Panc1 (cell line): ENCODE measurements around the gene MAS1L. TPM values are rescaled to one million over a fixed set of nuclear protein-coding genes. Genes with fewer than 3 reads are reported as not detected.

Source experiments
- ATAC-seq: fragments of 200-7000 bp; cut with Tn5 transposase; 2 replicates; pipeline ENCODE4 v1.9.1; 2020; ENCODE audit warnings: mild to moderate bottlenecking, moderate library complexity
- BruUV-seq: library from RNA; stranded (reverse); fragments of 400-500 nt; replicated peaks from 2 replicates; lab custom pipeline; 2021; lab: Mats Ljungman, UMichigan
- CTCF ChIA-PET: fragments of 300-600 bp; sonication (Branson Sonifier 250); formaldehyde crosslinking; loops from one replicate; lab custom pipeline; 2022; ENCODE audit warnings: antibody characterized with exemption; lab: Charles Lee
- POLR2A ChIA-PET: fragments of 300-600 bp; sonication (Branson Sonifier 250); formaldehyde crosslinking; loops from one replicate; lab custom pipeline; 2022; ENCODE audit warnings: antibody characterized with exemption; lab: Charles Lee
- DNase-seq: peaks from one replicate; pipeline ENCODE4 v3.0.0-alpha.2; 2010; ENCODE audit warnings: low read depth, low spot score
- H3K27ac ChIP-seq: 2 replicates; pipeline ENCODE4 v1.5.1; 2011; ENCODE audit warnings: mild to moderate bottlenecking, low read length, inconsistent platforms
- H3K27me3 ChIP-seq: fragments of 200-500 bp; sonication (Bioruptor generic); 2 replicates; pipeline ENCODE4 v1.6.0; 2014; ENCODE audit warnings: low read length, inconsistent platforms; ENCODE audit not compliant: control insufficient read depth, insufficient read depth
- H3K36me3 ChIP-seq: fragments of 200-500 bp; sonication (Bioruptor generic); 2 replicates; pipeline ENCODE4 v1.5.1; 2014; ENCODE audit warnings: inconsistent platforms, mild to moderate bottlenecking, low read length, moderate library complexity; ENCODE audit not compliant: control insufficient read depth, insufficient read depth
- H3K4me1 ChIP-seq: 2 replicates; pipeline ENCODE4 v1.5.1; 2011; ENCODE audit warnings: inconsistent platforms, mild to moderate bottlenecking, low read length, moderate library complexity; ENCODE audit not compliant: control insufficient read depth, insufficient read depth
- H3K4me3 ChIP-seq, 2 experiments: 2 replicates each; pipeline ENCODE4 v1.5.1; 2011 to 2012; ENCODE audit warnings: low read depth in 2 of 2, low read length in 2 of 2, mild to moderate bottlenecking in 2 of 2, inconsistent platforms in 1 of 2, moderate library complexity in 1 of 2
- H3K9me3 ChIP-seq: fragments of 200-500 bp; sonication (Bioruptor generic); 2 replicates; pipeline ENCODE4 v1.5.1; 2014; ENCODE audit warnings: low read depth, mild to moderate bottlenecking, inconsistent platforms, low read length, moderate library complexity; ENCODE audit not compliant: control insufficient read depth, insufficient read depth
- POLR2AphosphoS5 ChIP-seq: IDR thresholded peaks from 2 replicates; pipeline ENCODE4 v1.6.1; 2012; ENCODE audit warnings: mild to moderate bottlenecking, low read depth, low read length, moderate library complexity
- SIN3A ChIP-seq: IDR thresholded peaks from 2 replicates; pipeline ENCODE4 v1.6.1; 2012; ENCODE audit warnings: low read depth, mild to moderate bottlenecking, low read length, moderate library complexity, borderline replicate concordance; ENCODE audit not compliant: insufficient read depth
- TCF7L2 ChIP-seq: IDR thresholded peaks from 2 replicates; pipeline ENCODE4 v1.6.1; 2011; ENCODE audit warnings: mild to moderate bottlenecking, low read depth, low read length, inconsistent platforms
- in situ Hi-C: cut with HindIII; loops from 2 replicates; pipeline ENCODE4 v1.10.0; 2016; ENCODE audit warnings: low sequenced_read_pairs, low pct_unique_long_range_greater_than_20kb
- intact Hi-C: fragments of 100-400 bp; cut with micrococcal nuclease; formaldehyde crosslinking; loops from one replicate; pipeline ENCODE4 v1.10.0; 2022; ENCODE audit not compliant: unreplicated experiment
- total RNA-seq: library from RNA; stranded (reverse); gene quantifications from one replicate; pipeline ENCODE4 v1.2.1, GENCODE V29; 2021; ENCODE audit not compliant: unreplicated experiment
- TF ChIP-seq, protein P1 (sequence below), 2 experiments: IDR thresholded peaks; 2 replicates each; pipeline ENCODE4 v1.6.1; 2011 to 2012; ENCODE audit warnings: low read depth in 2 of 2, control low read depth in 1 of 2, low read length in 1 of 2, mild to moderate bottlenecking in 1 of 2, moderate library complexity in 1 of 2; ENCODE audit not compliant: insufficient read depth in 1 of 2
- TF ChIP-seq, protein P2 (sequence below): fragments of 450-650 bp; IDR thresholded peaks from 2 replicates; pipeline ENCODE4 v1.5.1; 2017; ENCODE audit warnings: mild to moderate bottlenecking

MAS1L gene
- total RNA-seq, 1 experiment from 2014 or later = not detected

DNA sequence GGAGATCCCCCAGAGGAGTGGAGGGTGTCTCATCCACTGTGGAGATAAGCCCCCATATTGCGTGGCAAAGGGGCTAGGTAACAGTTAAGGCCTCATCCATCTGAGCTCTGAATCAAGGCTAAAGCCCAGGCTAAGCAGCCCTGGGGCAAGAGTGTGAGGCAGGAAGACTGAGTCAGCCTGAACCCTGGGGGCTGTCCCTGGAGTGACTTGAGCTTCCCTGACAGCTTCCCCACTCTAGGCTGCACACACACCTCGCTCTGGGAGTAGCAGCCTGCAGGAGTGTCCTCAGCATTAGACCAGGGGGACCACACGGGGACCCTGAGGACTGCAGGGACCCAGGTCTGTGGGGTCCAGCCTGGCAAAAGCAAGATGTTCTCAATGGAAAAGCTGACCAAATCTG is 43.9 kb upstream of the MAS1L start:
- in situ Hi-C loops (no loop called here), intact Hi-C loops (no loop called here)
- H3K9me3 ChIP-seq = no peaks in the 10 kb centered on the region
- no TSS peak for BruUV-seq
- ATAC-seq = no peak
- no peaks in the 10 kb centered on the region for H3K4me1 ChIP-seq
- no peak overlapping the region for H3K27ac ChIP-seq
- no peak overlapping the region for H3K4me3 ChIP-seq
- H3K27me3 ChIP-seq = no peaks in the 10 kb centered on the region
- POLR2A ChIA-PET = no interaction called here
- TF ChIP-seq, protein P1, sequence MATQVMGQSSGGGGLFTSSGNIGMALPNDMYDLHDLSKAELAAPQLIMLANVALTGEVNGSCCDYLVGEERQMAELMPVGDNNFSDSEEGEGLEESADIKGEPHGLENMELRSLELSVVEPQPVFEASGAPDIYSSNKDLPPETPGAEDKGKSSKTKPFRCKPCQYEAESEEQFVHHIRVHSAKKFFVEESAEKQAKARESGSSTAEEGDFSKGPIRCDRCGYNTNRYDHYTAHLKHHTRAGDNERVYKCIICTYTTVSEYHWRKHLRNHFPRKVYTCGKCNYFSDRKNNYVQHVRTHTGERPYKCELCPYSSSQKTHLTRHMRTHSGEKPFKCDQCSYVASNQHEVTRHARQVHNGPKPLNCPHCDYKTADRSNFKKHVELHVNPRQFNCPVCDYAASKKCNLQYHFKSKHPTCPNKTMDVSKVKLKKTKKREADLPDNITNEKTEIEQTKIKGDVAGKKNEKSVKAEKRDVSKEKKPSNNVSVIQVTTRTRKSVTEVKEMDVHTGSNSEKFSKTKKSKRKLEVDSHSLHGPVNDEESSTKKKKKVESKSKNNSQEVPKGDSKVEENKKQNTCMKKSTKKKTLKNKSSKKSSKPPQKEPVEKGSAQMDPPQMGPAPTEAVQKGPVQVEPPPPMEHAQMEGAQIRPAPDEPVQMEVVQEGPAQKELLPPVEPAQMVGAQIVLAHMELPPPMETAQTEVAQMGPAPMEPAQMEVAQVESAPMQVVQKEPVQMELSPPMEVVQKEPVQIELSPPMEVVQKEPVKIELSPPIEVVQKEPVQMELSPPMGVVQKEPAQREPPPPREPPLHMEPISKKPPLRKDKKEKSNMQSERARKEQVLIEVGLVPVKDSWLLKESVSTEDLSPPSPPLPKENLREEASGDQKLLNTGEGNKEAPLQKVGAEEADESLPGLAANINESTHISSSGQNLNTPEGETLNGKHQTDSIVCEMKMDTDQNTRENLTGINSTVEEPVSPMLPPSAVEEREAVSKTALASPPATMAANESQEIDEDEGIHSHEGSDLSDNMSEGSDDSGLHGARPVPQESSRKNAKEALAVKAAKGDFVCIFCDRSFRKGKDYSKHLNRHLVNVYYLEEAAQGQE (IDR thresholded peaks at IDR 0.05; ENCODE audit: insufficient read depth in 1 of 2, low read depth in 2 of 2, low read length in 1 of 2) = no peak
- no peak for TF ChIP-seq POLR2AphosphoS5
- TF ChIP-seq SIN3A = no peak
- TF ChIP-seq, protein P2, sequence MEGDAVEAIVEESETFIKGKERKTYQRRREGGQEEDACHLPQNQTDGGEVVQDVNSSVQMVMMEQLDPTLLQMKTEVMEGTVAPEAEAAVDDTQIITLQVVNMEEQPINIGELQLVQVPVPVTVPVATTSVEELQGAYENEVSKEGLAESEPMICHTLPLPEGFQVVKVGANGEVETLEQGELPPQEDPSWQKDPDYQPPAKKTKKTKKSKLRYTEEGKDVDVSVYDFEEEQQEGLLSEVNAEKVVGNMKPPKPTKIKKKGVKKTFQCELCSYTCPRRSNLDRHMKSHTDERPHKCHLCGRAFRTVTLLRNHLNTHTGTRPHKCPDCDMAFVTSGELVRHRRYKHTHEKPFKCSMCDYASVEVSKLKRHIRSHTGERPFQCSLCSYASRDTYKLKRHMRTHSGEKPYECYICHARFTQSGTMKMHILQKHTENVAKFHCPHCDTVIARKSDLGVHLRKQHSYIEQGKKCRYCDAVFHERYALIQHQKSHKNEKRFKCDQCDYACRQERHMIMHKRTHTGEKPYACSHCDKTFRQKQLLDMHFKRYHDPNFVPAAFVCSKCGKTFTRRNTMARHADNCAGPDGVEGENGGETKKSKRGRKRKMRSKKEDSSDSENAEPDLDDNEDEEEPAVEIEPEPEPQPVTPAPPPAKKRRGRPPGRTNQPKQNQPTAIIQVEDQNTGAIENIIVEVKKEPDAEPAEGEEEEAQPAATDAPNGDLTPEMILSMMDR = no peak
- no peak for TF ChIP-seq TCF7L2
- DNase-seq = no peak
- CTCF ChIA-PET = no interaction called here
- no peaks in the 10 kb centered on the region for H3K36me3 ChIP-seq

DNA sequence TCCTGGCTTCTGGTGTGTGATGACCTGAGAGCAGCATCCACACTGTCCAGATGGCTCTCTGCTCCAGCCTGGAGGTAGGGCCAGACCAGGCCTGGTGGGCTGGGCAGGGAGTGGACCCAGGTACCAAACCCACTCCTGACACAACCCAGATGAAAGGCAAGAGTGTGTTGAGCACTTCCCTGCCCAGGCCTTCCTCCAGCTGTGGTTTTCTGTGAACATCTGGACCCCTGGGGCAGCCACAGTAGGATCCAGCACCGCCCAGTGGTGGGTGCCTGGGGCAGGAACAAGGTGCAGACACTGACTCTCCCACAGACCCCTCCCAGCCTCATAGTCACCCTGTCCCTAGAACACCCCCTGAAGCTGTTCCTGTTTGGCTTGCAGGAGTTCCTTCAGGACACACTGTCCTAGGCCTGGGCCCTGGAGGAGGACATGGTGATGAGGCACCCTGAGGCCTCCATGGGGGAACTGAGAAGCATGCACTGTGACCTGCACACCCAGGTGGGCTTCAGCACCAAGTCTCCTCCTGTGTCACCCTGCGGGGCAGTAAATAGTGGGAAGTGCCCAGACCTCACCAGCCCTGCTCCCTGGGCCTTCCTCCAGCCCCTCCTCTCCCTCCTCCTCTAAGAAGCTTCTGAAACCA is 43.0 kb upstream of the MAS1L start:
- intact Hi-C loops (no loop called here), in situ Hi-C loops (no loop called here)
- Histone ChIP-seq H3K36me3 (no peaks in the 10 kb centered on the region), H3K9me3 (no peaks in the 10 kb centered on the region), H3K4me3 (no peak overlapping the region), H3K4me1 (no peaks in the 10 kb centered on the region), H3K27ac (no peak overlapping the region), H3K27me3 (no peaks in the 10 kb centered on the region)
- ATAC-seq = no peak
- ChIA-PET CTCF (no interaction called here), POLR2A (no interaction called here)
- TF ChIP-seq SIN3A (no peak), TCF7L2 (no peak), POLR2AphosphoS5 (no peak)
- TF ChIP-seq, protein P2 = no peak
- TF ChIP-seq, protein P1 (IDR thresholded peaks at IDR 0.05; ENCODE audit: insufficient read depth in 1 of 2, low read depth in 2 of 2, low read length in 1 of 2) = no peak
- no peak for DNase-seq
- no TSS peak for BruUV-seq
